ENCODE results near the gene MRPL23.

Gene MRPL23

GRCh38 chr11:1936072-1936780 is 10.9 kb upstream of the MRPL23 start:
- no peak overlapping the region for H3K27ac ChIP-seq (ENCODE audit: poor library complexity, severe bottlenecking)
- H3K4me1 ChIP-seq (ENCODE audit: insufficient read depth, poor library complexity, severe bottlenecking): no peaks in the 10 kb centered on the region
- H3K27me3 ChIP-seq (ENCODE audit: insufficient read depth, poor library complexity, severe bottlenecking): no peaks in the 10 kb centered on the region
- no peak for TF ChIP-seq CTCF (IDR thresholded peaks at IDR 0.05; ENCODE audit: poor library complexity, severe bottlenecking)
- ATAC-seq (ENCODE audit: low read depth): no peak
- no peaks in the 10 kb centered on the region for H3K36me3 ChIP-seq (ENCODE audit: low read depth)
- DNase-seq (ENCODE audit: low spot score): peak; percentile 49
- no peaks in the 10 kb centered on the region for H3K9me3 ChIP-seq (ENCODE audit: severe bottlenecking)
- no peak overlapping the region for H3K4me3 ChIP-seq (ENCODE audit: severe bottlenecking)

- Histone ChIP-seq H3K4me3 (ENCODE audit: severe bottlenecking) (no peak overlapping the region), H3K27me3 (ENCODE audit: insufficient read depth, poor library complexity, severe bottlenecking) (no peaks in the 10 kb centered on the region), H3K36me3 (ENCODE audit: low read depth) (no peaks in the 10 kb centered on the region), H3K27ac (ENCODE audit: poor library complexity, severe bottlenecking) (no peak overlapping the region), H3K9me3 (ENCODE audit: severe bottlenecking) (no peaks in the 10 kb centered on the region), H3K4me1 (ENCODE audit: insufficient read depth, poor library complexity, severe bottlenecking) (no peaks in the 10 kb centered on the region)
- peak; percentile 61 for DNase-seq (ENCODE audit: low spot score)
- no peak for TF ChIP-seq CTCF (IDR thresholded peaks at IDR 0.05; ENCODE audit: poor library complexity, severe bottlenecking)
- ATAC-seq (ENCODE audit: low read depth): no peak
Observed at GRCh38 chr11:1936781-1937615, 10.1 kb upstream of the MRPL23 start.

- ATAC-seq (ENCODE audit: low read depth) (no peak), DNase-seq (ENCODE audit: low spot score) (peak; percentile 61)
- H3K4me3 ChIP-seq (ENCODE audit: severe bottlenecking): no peak overlapping the region
- no peaks in the 10 kb centered on the region for H3K27me3 ChIP-seq (ENCODE audit: insufficient read depth, poor library complexity, severe bottlenecking)
- H3K4me1 ChIP-seq (ENCODE audit: insufficient read depth, poor library complexity, severe bottlenecking): no peaks in the 10 kb centered on the region
- H3K9me3 ChIP-seq (ENCODE audit: severe bottlenecking): no peaks in the 10 kb centered on the region
- H3K36me3 ChIP-seq (ENCODE audit: low read depth): no peaks in the 10 kb centered on the region
- no peak overlapping the region for H3K27ac ChIP-seq (ENCODE audit: poor library complexity, severe bottlenecking)
- TF ChIP-seq CTCF (IDR thresholded peaks at IDR 0.05; ENCODE audit: poor library complexity, severe bottlenecking): no peak
Observed at GRCh38 chr11:1937616-1938342, 9.4 kb upstream of the MRPL23 start.

GRCh38 chr11:1938343-1939005 is 8.7 kb upstream of the MRPL23 start:
- Histone ChIP-seq H3K4me1 (ENCODE audit: insufficient read depth, poor library complexity, severe bottlenecking) (peaks cover under 1% of the 10 kb centered on the region), H3K4me3 (ENCODE audit: severe bottlenecking) (no peak overlapping the region), H3K9me3 (ENCODE audit: severe bottlenecking) (no peaks in the 10 kb centered on the region), H3K36me3 (ENCODE audit: low read depth) (no peaks in the 10 kb centered on the region), H3K27me3 (ENCODE audit: insufficient read depth, poor library complexity, severe bottlenecking) (no peaks in the 10 kb centered on the region), H3K27ac (ENCODE audit: poor library complexity, severe bottlenecking) (no peak overlapping the region)
- no peak for ATAC-seq (ENCODE audit: low read depth)
- TF ChIP-seq CTCF (IDR thresholded peaks at IDR 0.05; ENCODE audit: poor library complexity, severe bottlenecking): no peak
- peak; percentile 63 for DNase-seq (ENCODE audit: low spot score)
